IPS-NIHi7 (cell line): ENCODE data around the gene TSPAN5.
A peak's percentile ranks its signal among the peaks of the same experiment; 100 is the strongest.
"Not testable (repeated sequence)": the region's sequence is repeated elsewhere in the genome, so short reads cannot be mapped to it uniquely, and the experiment has no call there.

Source experiments
- DNase-seq: peaks from one replicate; pipeline ENCODE4 v3.0.0; 2012; ENCODE audit warnings: mixed read lengths; ENCODE audit errors: extremely low spot score

The TSPAN5 gene

DNA sequence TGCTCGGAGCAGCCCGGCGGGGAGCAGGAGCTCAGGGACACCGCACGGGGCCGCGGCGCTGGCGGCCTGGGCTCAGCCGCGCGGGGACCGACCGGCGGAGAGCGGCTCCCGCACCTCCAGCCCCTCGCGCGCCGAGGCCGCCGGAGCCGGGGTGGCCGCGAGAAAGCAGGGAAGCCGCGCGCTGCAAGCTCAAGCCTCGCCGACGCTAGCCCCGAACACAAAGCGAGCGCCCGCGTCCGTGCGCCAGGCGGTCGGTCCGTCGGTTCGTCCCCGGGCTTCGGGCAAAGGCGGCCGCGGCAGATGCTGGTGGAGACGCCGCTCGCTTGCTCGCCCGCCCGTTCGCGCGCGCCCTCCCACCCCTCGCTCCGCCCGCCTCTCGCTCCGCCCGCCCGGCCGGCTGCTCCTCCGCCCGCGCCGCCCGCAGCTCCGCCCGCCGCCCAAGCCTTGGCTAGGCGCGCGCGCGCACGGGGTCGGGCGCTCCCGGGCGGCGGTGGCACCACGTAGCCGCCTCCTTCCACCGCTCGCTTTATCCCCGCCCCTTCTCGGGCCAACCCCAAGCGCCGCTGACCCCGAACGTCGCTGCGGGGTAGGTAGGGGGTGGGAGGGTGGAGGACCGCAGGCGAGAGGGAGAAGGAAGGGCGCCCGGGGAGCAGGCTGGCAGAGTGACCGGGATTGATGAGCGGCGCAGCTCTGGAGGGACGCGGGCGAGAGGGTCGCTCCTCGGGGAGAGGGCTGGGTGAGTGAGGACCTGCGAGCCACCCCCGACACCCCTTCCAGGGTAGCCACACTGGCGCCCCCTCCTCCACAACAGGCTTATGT lies at the start of gene TSPAN5:
TSS of gene TSPAN5 (minus strand) at position 325 of the 819 bp plus-strand sequence.
- peak; percentile 88 for DNase-seq

DNA sequence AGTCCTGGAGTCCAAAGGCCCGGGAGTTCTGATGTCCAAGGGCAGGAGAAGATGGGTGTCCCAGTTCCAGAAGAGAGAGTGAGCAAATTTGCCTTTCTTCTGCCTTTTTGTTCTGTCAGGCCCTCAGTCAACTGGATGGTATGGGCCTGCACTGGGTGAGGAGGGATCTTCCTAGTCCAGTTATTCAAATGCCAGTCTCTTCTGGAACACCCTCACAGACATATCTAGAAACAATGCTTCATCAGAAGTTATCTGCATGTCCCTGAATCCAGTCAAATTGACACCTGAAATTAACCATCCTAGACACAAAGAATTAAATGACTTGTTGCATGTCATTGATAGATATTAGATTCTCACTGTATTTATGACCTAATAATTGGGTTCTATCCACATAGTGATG lies 48.5 kb upstream of the TSPAN5 start:
- DNase-seq = no peak

DNA sequence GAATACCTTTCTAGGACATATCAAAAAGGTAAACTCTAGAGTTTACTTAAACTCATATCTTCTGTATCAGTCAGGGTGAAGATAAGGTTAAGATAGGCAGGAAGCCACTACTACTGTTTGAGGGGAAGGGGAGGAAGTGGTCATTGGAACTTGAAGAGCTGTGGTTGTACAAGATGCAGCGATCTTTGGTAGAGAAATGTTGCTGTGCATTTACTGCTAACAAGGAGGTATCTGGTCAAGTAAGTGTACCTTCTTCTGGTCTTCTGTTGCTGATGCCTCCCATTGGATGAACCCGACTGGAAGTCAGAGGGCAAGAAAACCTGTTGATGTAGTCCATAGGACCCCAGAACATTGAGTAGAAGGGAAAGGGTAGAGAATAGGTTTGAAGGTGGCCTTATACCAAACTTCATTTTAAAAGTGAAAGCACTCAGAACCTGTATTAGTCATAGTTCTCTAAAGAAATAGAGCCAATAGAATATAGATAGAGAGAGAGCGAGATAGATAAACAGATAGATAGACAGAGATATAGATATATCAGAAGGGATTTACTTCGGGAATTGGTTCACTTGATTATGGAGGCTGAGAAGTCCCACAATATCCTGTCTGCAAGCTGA lies 47.9 kb upstream of the TSPAN5 start:
- DNase-seq = no peak

DNA sequence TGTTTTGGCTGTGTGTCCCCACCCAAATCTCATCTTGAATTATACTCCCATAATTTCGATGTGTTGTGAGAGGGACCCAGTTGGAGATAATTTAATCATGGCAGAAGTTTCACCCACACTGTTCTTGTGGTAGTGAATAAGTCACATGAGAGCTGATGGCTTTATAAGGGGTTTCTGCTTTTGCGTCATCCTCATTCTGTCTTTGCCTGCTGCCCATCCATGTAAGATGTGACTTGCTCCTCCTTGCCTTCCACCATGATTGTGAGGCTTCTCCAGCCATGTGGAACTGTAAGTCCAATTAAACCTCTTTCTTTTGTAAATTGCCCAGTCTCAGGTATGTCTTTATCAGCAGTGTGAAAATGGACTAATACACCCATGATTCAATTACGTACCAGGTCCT lies 47.2 kb upstream of the TSPAN5 start:
- not testable (repeated sequence) for DNase-seq

- DNase-seq = no peak
These were observed 42.2 kb upstream of the TSPAN5 start for GRCh38 chr4:98700656-98701055.

GRCh38 chr4:98694076-98694475 lies 35.7 kb upstream of the TSPAN5 start:
- no peak for DNase-seq

DNA sequence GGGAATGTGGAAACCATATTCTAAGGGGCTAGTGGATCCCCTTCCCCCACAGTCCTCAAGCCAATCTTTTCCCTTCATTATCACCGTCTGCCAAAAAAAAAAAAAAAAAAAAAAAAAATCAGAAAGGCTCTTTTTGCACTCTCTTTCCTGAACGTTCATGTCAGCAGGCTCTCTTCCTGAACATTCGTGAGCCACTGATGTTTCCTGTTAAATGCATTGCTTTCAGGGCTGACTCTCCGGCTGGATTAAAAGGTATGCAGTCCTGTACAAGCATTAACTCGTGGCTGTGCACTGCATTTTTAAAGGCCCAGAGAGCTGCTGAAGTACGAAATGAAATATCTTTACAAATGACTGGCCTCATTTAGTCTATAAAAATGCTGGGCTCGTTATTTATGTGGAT lies 34.0 kb upstream of the TSPAN5 start:
- DNase-seq = no peak

GRCh38 chr4:98691588-98691987 lies 33.2 kb upstream of the TSPAN5 start:
- DNase-seq = no peak

GRCh38 chr4:98689507-98690174 lies 31.2 kb upstream of the TSPAN5 start:
- DNase-seq = no peak

- DNase-seq = no peak
These were observed 30.2 kb upstream of the TSPAN5 start for GRCh38 chr4:98688411-98689290.

DNA sequence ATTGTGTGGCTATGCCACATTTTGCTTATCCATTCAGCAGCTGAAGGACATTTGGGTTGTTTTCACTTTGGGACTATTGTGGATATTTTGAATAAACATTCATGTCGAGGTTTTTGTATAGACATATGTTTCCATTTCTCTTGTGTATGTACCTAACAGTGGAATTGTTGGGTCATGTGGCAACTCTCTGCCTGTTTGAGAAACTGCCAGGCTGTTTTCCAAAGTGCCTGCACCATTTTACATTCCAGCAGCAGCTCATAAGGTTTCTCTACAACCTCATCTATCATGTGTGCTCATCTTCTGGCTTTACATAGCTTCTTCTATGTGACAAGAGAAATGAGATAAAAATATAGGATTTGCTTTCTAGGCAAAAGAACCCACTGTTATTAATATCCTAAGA lies 29.5 kb upstream of the TSPAN5 start:
- no peak for DNase-seq

GRCh38 chr4:98686847-98687246 lies 28.4 kb upstream of the TSPAN5 start:
- DNase-seq = no peak

- DNase-seq = no peak
These were observed 27.8 kb upstream of the TSPAN5 start for GRCh38 chr4:98686043-98686707.

DNA sequence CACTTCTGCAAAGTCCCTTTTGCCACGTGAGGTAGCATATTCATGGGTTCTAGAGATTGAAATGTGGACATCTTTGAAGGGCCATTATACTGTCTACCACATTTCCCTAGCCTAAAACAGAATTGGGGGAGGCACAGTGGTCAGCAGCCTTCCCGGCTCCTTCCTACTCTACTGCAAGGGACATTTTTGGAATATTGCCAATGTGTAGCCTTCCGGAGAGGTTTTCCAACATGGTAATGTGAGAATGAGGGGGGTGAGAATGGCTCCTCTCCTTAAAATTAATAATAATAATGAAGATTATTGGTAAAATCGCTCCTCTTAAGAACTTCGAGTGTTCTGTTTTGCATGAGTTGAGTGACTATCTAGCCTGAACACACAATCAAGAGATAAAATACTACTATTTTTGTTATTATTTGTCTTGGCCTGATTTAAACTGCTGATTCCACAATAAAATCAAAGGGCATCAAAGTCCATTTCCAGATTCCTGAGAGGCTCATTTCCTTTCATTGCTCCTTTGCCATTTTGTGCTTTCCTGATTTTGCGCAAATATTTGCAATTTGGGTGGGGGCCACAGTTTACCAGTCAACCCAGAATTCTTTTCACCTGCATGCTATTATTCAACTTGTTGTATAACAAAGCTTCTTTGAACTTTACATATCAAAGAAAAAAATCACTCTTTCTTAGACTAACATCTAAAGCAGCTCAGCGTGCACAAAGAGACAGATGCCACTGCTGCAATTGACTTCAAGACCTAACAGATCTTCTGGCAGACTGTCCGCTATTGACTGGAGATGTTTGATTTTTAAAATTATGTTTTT lies 27.0 kb upstream of the TSPAN5 start:
- no peak for DNase-seq

DNA sequence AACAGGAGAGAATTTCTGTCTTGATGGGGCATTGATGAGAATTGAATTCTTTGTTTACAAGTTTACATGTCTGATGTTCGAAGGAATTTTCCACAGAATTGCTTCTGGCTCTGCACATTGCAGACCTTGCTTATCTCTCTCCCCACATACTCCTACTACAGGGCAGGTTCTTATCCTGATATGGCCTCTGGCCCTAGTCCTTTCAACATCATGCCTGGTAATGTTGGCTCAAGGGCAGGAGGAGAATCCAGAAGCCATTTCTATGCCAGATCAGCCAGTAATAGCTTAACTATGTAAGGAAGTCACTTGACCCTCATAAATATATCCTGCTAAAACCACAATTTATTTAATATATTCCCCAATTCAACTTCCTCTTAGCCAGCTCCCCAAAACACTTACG lies 24.3 kb upstream of the TSPAN5 start:
- DNase-seq = no peak

DNA sequence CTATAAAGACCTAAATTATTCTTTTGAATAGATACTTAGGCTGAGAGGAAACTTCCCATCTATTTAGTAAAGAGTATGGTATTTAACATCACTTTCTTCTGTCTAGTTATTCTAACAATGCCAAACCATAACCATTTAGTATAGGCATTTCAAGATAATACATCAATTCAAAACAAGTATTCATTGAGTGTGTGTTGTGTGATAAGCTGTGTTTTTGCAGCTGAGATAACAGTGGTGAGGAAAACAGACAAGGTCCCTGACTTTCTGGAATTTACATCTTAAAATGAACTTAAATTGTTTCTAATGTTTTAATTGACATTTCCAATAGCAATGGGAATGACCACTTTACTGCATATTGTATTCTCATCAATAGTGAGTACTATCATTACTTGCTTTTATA lies 22.4 kb upstream of the TSPAN5 start:
- no peak for DNase-seq

- no peak for DNase-seq
These were observed 21.3 kb upstream of the TSPAN5 start for GRCh38 chr4:98679738-98680137.

GRCh38 chr4:98677799-98678198 lies 19.4 kb upstream of the TSPAN5 start:
- no peak for DNase-seq

- DNase-seq = no peak
These were observed 16.2 kb upstream of the TSPAN5 start for GRCh38 chr4:98674404-98675173.

DNA sequence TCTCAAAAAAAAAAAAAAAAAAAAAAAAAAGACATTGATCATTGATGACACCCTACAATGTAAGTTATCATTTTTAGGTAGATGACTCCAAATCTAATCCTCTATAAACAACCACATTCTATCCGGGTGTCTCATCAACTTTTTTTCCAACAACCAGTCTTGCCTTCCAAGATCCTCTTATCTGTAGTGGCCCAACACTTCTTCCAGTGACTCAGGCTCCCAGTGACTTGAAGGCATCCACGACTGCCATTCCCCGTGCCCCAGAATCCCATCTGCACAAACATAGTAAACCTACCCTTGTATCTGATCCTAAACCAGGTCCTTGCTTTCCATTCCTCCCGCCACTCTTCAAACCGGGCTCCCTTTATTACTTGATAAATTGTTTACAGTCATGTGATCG lies 15.6 kb upstream of the TSPAN5 start:
- no peak for DNase-seq
